ENCODE measurements around the gene TYR.

The TYR gene

GRCh38 chr11:89182773-89183518 is 5.3 kb downstream of the TYR start:
- Histone ChIP-seq H4K20me1 (ENCODE audit: low read depth, low read length) (no peaks in the 10 kb centered on the region), H3K36me3 (ENCODE audit: low read length) (no peaks in the 10 kb centered on the region), H3F3A (ENCODE audit: insufficient read depth) (no peaks in the 10 kb centered on the region), H3K27me3 (ENCODE audit: low read length) (no peaks in the 10 kb centered on the region), H3K79me2 (ENCODE audit: insufficient read depth, low read length) (no peaks in the 10 kb centered on the region), H3K9me3 (ENCODE audit: insufficient read depth, low read length) (no peaks in the 10 kb centered on the region), H3K4me3 (ENCODE audit: insufficient read depth, low read length, poor library complexity, severe bottlenecking) (no peak overlapping the region), H3K27ac (ENCODE audit: low read depth, low read length) (no peak overlapping the region), H3K9ac (ENCODE audit: low read length) (no peak overlapping the region), H3K9me2 (replicated peaks; ENCODE audit: insufficient read depth, low read length) (no peaks in the 10 kb centered on the region), H2AFZ (ENCODE audit: low read depth, low read length, severe bottlenecking) (no peak overlapping the region), H3K4me2 (ENCODE audit: low read depth, low read length, poor library complexity, severe bottlenecking) (no peak overlapping the region)
- TF ChIP-seq CTCF (IDR thresholded peaks at IDR 0.05; ENCODE audit: insufficient read depth, low read length, poor library complexity, severe bottlenecking) (no peak), EZH2phosphoT487 (conservative IDR thresholded peaks at IDR 0.05; ENCODE audit: low read length) (no peak)

GRCh38 chr11:89184021-89184420 is 6.3 kb downstream of the TYR start:
- no peak overlapping the region for H2AFZ ChIP-seq (ENCODE audit: low read depth, low read length, severe bottlenecking)
- no peaks in the 10 kb centered on the region for H4K20me1 ChIP-seq (ENCODE audit: low read depth, low read length)
- H3K4me3 ChIP-seq (ENCODE audit: insufficient read depth, low read length, poor library complexity, severe bottlenecking): no peak overlapping the region
- H3K79me2 ChIP-seq (ENCODE audit: insufficient read depth, low read length): no peaks in the 10 kb centered on the region
- no peaks in the 10 kb centered on the region for H3F3A ChIP-seq (ENCODE audit: insufficient read depth)
- no peak for TF ChIP-seq EZH2phosphoT487 (conservative IDR thresholded peaks at IDR 0.05; ENCODE audit: low read length)
- no peak for TF ChIP-seq CTCF (IDR thresholded peaks at IDR 0.05; ENCODE audit: insufficient read depth, low read length, poor library complexity, severe bottlenecking)
- H3K4me2 ChIP-seq (ENCODE audit: low read depth, low read length, poor library complexity, severe bottlenecking): no peak overlapping the region
- H3K27me3 ChIP-seq (ENCODE audit: low read length): no peaks in the 10 kb centered on the region
- no peaks in the 10 kb centered on the region for H3K9me2 ChIP-seq (replicated peaks; ENCODE audit: insufficient read depth, low read length)
- H3K9me3 ChIP-seq (ENCODE audit: insufficient read depth, low read length): no peaks in the 10 kb centered on the region
- no peak overlapping the region for H3K9ac ChIP-seq (ENCODE audit: low read length)
- no peaks in the 10 kb centered on the region for H3K36me3 ChIP-seq (ENCODE audit: low read length)
- H3K27ac ChIP-seq (ENCODE audit: low read depth, low read length): no peak overlapping the region

GRCh38 chr11:89189776-89190175 is 12.1 kb downstream of the TYR start:
- no peaks in the 10 kb centered on the region for H3K36me3 ChIP-seq (ENCODE audit: low read length)
- H3K9me3 ChIP-seq (ENCODE audit: insufficient read depth, low read length): no peaks in the 10 kb centered on the region
- no peaks in the 10 kb centered on the region for H3K27me3 ChIP-seq (ENCODE audit: low read length)
- no peak overlapping the region for H3K9ac ChIP-seq (ENCODE audit: low read length)
- no peaks in the 10 kb centered on the region for H3K9me2 ChIP-seq (replicated peaks; ENCODE audit: insufficient read depth, low read length)
- H3K4me3 ChIP-seq (ENCODE audit: insufficient read depth, low read length, poor library complexity, severe bottlenecking): no peak overlapping the region
- H3K27ac ChIP-seq (ENCODE audit: low read depth, low read length): no peak overlapping the region
- no peak overlapping the region for H3K4me2 ChIP-seq (ENCODE audit: low read depth, low read length, poor library complexity, severe bottlenecking)
- no peaks in the 10 kb centered on the region for H3K79me2 ChIP-seq (ENCODE audit: insufficient read depth, low read length)
- H2AFZ ChIP-seq (ENCODE audit: low read depth, low read length, severe bottlenecking): no peak overlapping the region
- no peak for TF ChIP-seq CTCF (IDR thresholded peaks at IDR 0.05; ENCODE audit: insufficient read depth, low read length, poor library complexity, severe bottlenecking)
- H4K20me1 ChIP-seq (ENCODE audit: low read depth, low read length): no peaks in the 10 kb centered on the region
- no peaks in the 10 kb centered on the region for H3F3A ChIP-seq (ENCODE audit: insufficient read depth)
